Endothelial cell of umbilical vein (primary cell): Measurements from ENCODE around the gene PDE1C. TPM values are rescaled to one million over a fixed set of nuclear protein-coding genes. Genes with fewer than 3 reads are reported as not detected.
A peak's percentile ranks its signal among the peaks of the same experiment; 100 is the strongest.

ENCODE experiments used
- BruUV-seq: library from RNA; stranded (reverse); fragments of 400-500 nt; replicated peaks from 2 replicates; lab custom pipeline; 2021; lab: Mats Ljungman, UMichigan
- CTCF ChIA-PET: fragments of 300-600, 350-600 bp; sonication (Branson Sonifier 250); formaldehyde crosslinking; loops from one replicate; lab custom pipeline; 2021; ENCODE audit warnings: antibody characterized with exemption, inconsistent platforms; lab: Charles Lee
- POLR2A ChIA-PET: fragments of 300-600, 350-600 bp; sonication (Branson Sonifier 250); formaldehyde crosslinking; loops from one replicate; lab custom pipeline; 2021; ENCODE audit warnings: antibody characterized with exemption, inconsistent platforms; lab: Charles Lee
- DNase-seq: peaks from one replicate; pipeline ENCODE4 v3.0.0-alpha.2; 2011; ENCODE audit warnings: low read depth, low spot score
- FAIRE-seq: peaks from 2 replicates; lab custom pipeline; 2011; peaks lifted over from hg19 to GRCh38; lab: Jason Lieb, UNC
- H2AFZ ChIP-seq: 2 replicates; pipeline ENCODE4 v1.6.0; 2012; ENCODE audit warnings: low read depth, low read length, control low read depth, inconsistent platforms
- H3K27ac ChIP-seq: 2 replicates; pipeline ENCODE4 v1.5.1; 2011; ENCODE audit warnings: low read depth, mild to moderate bottlenecking, control low read depth, low read length, moderate library complexity; ENCODE audit not compliant: insufficient read depth
- H3K27me3 ChIP-seq, 2 experiments: 2 replicates each; pipeline versions ENCODE4 v1.6.0 to v1.6.1; 2011; ENCODE audit warnings: low read length in 2 of 2, mixed read lengths in 1 of 2; ENCODE audit not compliant: control insufficient read depth in 2 of 2, insufficient read depth in 2 of 2
- H3K36me3 ChIP-seq, 2 experiments: 2 replicates in 1 of 2; 3 replicates in 1 of 2; pipeline ENCODE4 v1.5.1; 2011; ENCODE audit warnings: low read length in 2 of 2, mild to moderate bottlenecking in 1 of 2, moderate library complexity in 1 of 2; ENCODE audit not compliant: control insufficient read depth in 2 of 2, insufficient read depth in 2 of 2; ENCODE audit errors: extremely low read depth in 1 of 2
- H3K4me1 ChIP-seq: 3 replicates; pipeline ENCODE4 v1.5.1; 2011; ENCODE audit warnings: mild to moderate bottlenecking, low read length; ENCODE audit not compliant: control insufficient read depth, insufficient read depth; ENCODE audit errors: extremely low read depth
- H3K4me2 ChIP-seq: 2 replicates; pipeline ENCODE4 v1.6.1; 2011; ENCODE audit warnings: low read length, control low read depth, mixed read lengths; ENCODE audit not compliant: insufficient read depth
- H3K4me3 ChIP-seq, 3 experiments: fragments of 200-600 bp in 1 of 3; sonication (generic), shearing (Covaris generic) in 1 of 3; replicated peaks in 1 of 3; 2 replicates each; pipeline ENCODE4 v1.5.1; 2011 to 2016; ENCODE audit warnings: control low read depth in 3 of 3, low read length in 3 of 3, mild to moderate bottlenecking in 2 of 3, inconsistent platforms in 1 of 3, low read depth in 1 of 3, moderate library complexity in 1 of 3; ENCODE audit not compliant: insufficient read depth in 1 of 3
- H3K79me2 ChIP-seq: 2 replicates; pipeline ENCODE4 v1.6.0; 2012; ENCODE audit warnings: low read length, inconsistent platforms; ENCODE audit not compliant: control insufficient read depth, insufficient read depth
- H3K9ac ChIP-seq: replicated peaks from 2 replicates; pipeline ENCODE3; 2011; ENCODE audit warnings: low read length, control low read depth; ENCODE audit not compliant: insufficient read depth; ENCODE audit errors: extremely low read depth
- H3K9me1 ChIP-seq: replicated peaks from 3 replicates; pipeline ENCODE4 v1.6.0; 2011; ENCODE audit warnings: mild to moderate bottlenecking, low read length; ENCODE audit not compliant: control insufficient read depth, insufficient read depth; ENCODE audit errors: extremely low read depth
- H3K9me3 ChIP-seq: replicated peaks from 2 replicates; pipeline ENCODE4 v1.5.1; 2012; ENCODE audit warnings: low read length, inconsistent platforms; ENCODE audit not compliant: control insufficient read depth, insufficient read depth
- H4K20me1 ChIP-seq: replicated peaks from 2 replicates; pipeline ENCODE3; 2011; ENCODE audit warnings: mild to moderate bottlenecking, low read length; ENCODE audit not compliant: control insufficient read depth, insufficient read depth; ENCODE audit errors: extremely low read depth
- EZH2 ChIP-seq: IDR thresholded peaks from 2 replicates; pipeline ENCODE4 v1.6.1; 2012; ENCODE audit warnings: borderline replicate concordance, low read depth, mild to moderate bottlenecking, moderate library complexity, low read length, inconsistent platforms; ENCODE audit not compliant: severe bottlenecking
- FOS ChIP-seq: IDR thresholded peaks from 2 replicates; pipeline ENCODE4 v1.6.1; 2011; ENCODE audit warnings: mild to moderate bottlenecking, low read length, moderate library complexity, borderline replicate concordance; ENCODE audit not compliant: insufficient read depth
- GATA2 ChIP-seq: IDR thresholded peaks from 2 replicates; pipeline ENCODE4 v1.7.0; 2011; ENCODE audit warnings: low read depth, mild to moderate bottlenecking, moderate library complexity, mixed read lengths, low read length; ENCODE audit not compliant: insufficient read length, insufficient read depth
- JUN ChIP-seq: IDR thresholded peaks from 2 replicates; pipeline ENCODE4 v1.6.1; 2011; ENCODE audit warnings: borderline replicate concordance, low read depth; ENCODE audit not compliant: insufficient read length, insufficient read depth
- MYC ChIP-seq: IDR thresholded peaks from one replicate; pipeline ENCODE4 v1.6.1; 2011; ENCODE audit warnings: mild to moderate bottlenecking, low read depth, low read length
- POLR2A ChIP-seq: IDR thresholded peaks from 2 replicates; pipeline ENCODE4 v1.6.1; 2012; ENCODE audit warnings: low read depth, mild to moderate bottlenecking, control low read depth, low read length
- POLR2AphosphoS5 ChIP-seq: IDR thresholded peaks from 2 replicates; pipeline ENCODE4 v1.6.1; 2012; ENCODE audit warnings: low read depth, mild to moderate bottlenecking, control low read depth, low read length, moderate library complexity; ENCODE audit not compliant: insufficient read depth
- dilution Hi-C: fragments of 300-500 bp; cut with MboI; formaldehyde crosslinking; loops from one replicate; pipeline ENCODE4 v1.15.0; 2019; ENCODE audit warnings: low sequenced_read_pairs; ENCODE audit not compliant: extremely low pct_ligation_motif_present
- intact Hi-C: fragments of 100-400 bp; cut with micrococcal nuclease; formaldehyde crosslinking; loops from one replicate; pipeline ENCODE4 v1.10.0; 2022
- polyA plus RNA-seq, 4 experiments: library from polyadenylated mRNA; depleted of rRNA in 3 of 4; stranded (reverse) in 3 of 4; unstranded in 1 of 4; fragments of >200 nt; gene quantifications; 2 replicates each; pipeline versions ENCODE4 v1.2.1 to v1.2.3, GENCODE V29; 2011 to 2012; ENCODE audit warnings: missing spikeins in 1 of 4
- total RNA-seq: library from RNA; stranded (reverse); gene quantifications from 2 replicates; pipeline ENCODE4 v1.2.3, GENCODE V29; 2021
- TF ChIP-seq, protein P1 (sequence below): IDR thresholded peaks from 2 replicates; pipeline ENCODE4 v1.6.1; 2011; ENCODE audit not compliant: insufficient read depth, insufficient read length
- TF ChIP-seq, protein P2 (sequence below), 2 donors: IDR thresholded peaks; 1 replicate in 1 of 2; 2 replicates in 1 of 2; pipeline ENCODE4 v1.5.1; 2011; ENCODE audit warnings: low read length in 2 of 2, mild to moderate bottlenecking in 2 of 2, moderate library complexity in 2 of 2, control low read depth in 1 of 2, inconsistent platforms in 1 of 2, low read depth in 1 of 2; ENCODE audit not compliant: insufficient read depth in 1 of 2; ENCODE audit errors: extremely low read depth in 1 of 2

Gene PDE1C
- total and polyA plus RNA-seq, 2 donors (not counting 3 experiments of a cell fraction or from before 2014, with no cell fraction given): 0.90 to 3.1 TPM

- intact Hi-C loops: no loop called here
- TF ChIP-seq FOS: peak; percentile 63
- TF ChIP-seq MYC: no peak
- H3K27me3 ChIP-seq: no peaks in the 10 kb centered on the region
- FAIRE-seq (no peak), DNase-seq (peak; percentile 6)
- no peaks in the 10 kb centered on the region for H3K36me3 ChIP-seq
- H4K20me1 ChIP-seq: no peaks in the 10 kb centered on the region
- H3K9me3 ChIP-seq: no peaks in the 10 kb centered on the region
- H3K9ac ChIP-seq: no peak overlapping the region
- no peaks in the 10 kb centered on the region for H3K79me2 ChIP-seq
- no peak overlapping the region for H3K4me2 ChIP-seq
- POLR2A ChIA-PET: no interaction called here
- H2AFZ ChIP-seq: no peak overlapping the region
- CTCF ChIA-PET: interaction anchor here (0.7 to 2.2 kb wide), 16 partner anchors 9 to 224 kb away, joined by 3 to 21 read pairs (median 4); no protein-coding TSS in a partner anchor
- peaks cover 10% of the 10 kb centered on the region for H3K4me1 ChIP-seq
- H3K27ac ChIP-seq: no peak overlapping the region
- BruUV-seq: no TSS peak
- H3K4me3 ChIP-seq: no peak overlapping the region
- dilution Hi-C loops: no loop called here
- no peaks in the 10 kb centered on the region for H3K9me1 ChIP-seq
Observed at GRCh38 chr7:31938650-31939049, 131.6 kb downstream of the PDE1C start.

GRCh38 chr7:31937982-31938381 is 132.2 kb downstream of the PDE1C start:
- H3K9me3 ChIP-seq: no peaks in the 10 kb centered on the region
- no peaks in the 10 kb centered on the region for H3K79me2 ChIP-seq
- no peak overlapping the region for H2AFZ ChIP-seq
- BruUV-seq: no TSS peak
- ChIA-PET POLR2A (no interaction called here), CTCF (interaction anchor here (1.1 to 2.2 kb wide), 9 partner anchors 10 to 150 kb away, joined by 3 to 21 read pairs (median 4); no protein-coding TSS in a partner anchor)
- H3K4me1 ChIP-seq: peaks cover 10% of the 10 kb centered on the region
- H3K4me2 ChIP-seq: no peak overlapping the region
- no peaks in the 10 kb centered on the region for H3K9me1 ChIP-seq
- dilution Hi-C loops (no loop called here), intact Hi-C loops (no loop called here)
- no peak overlapping the region for H3K27ac ChIP-seq
- no peak for DNase-seq
- no peaks in the 10 kb centered on the region for H3K27me3 ChIP-seq
- H3K9ac ChIP-seq: no peak overlapping the region
- no peak overlapping the region for H3K4me3 ChIP-seq
- no peak for TF ChIP-seq EZH2
- TF ChIP-seq POLR2A: no peak
- TF ChIP-seq, protein P1, sequence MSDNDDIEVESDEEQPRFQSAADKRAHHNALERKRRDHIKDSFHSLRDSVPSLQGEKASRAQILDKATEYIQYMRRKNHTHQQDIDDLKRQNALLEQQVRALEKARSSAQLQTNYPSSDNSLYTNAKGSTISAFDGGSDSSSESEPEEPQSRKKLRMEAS: no peak
- TF ChIP-seq MYC: no peak
- no peak for TF ChIP-seq JUN
- TF ChIP-seq GATA2: no peak
- no peak for TF ChIP-seq POLR2AphosphoS5
- TF ChIP-seq, protein P2, sequence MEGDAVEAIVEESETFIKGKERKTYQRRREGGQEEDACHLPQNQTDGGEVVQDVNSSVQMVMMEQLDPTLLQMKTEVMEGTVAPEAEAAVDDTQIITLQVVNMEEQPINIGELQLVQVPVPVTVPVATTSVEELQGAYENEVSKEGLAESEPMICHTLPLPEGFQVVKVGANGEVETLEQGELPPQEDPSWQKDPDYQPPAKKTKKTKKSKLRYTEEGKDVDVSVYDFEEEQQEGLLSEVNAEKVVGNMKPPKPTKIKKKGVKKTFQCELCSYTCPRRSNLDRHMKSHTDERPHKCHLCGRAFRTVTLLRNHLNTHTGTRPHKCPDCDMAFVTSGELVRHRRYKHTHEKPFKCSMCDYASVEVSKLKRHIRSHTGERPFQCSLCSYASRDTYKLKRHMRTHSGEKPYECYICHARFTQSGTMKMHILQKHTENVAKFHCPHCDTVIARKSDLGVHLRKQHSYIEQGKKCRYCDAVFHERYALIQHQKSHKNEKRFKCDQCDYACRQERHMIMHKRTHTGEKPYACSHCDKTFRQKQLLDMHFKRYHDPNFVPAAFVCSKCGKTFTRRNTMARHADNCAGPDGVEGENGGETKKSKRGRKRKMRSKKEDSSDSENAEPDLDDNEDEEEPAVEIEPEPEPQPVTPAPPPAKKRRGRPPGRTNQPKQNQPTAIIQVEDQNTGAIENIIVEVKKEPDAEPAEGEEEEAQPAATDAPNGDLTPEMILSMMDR (IDR thresholded peaks at IDR 0.05; ENCODE audit: extremely low read depth in 1 of 2, insufficient read depth in 1 of 2, low read depth in 1 of 2, low read length in 2 of 2): no peak
- no peak for TF ChIP-seq FOS
- no peaks in the 10 kb centered on the region for H4K20me1 ChIP-seq
- no peaks in the 10 kb centered on the region for H3K36me3 ChIP-seq
- FAIRE-seq: no peak
